ENCODE results near the gene STX8. TPM values are rescaled to one million over a fixed set of nuclear protein-coding genes. Genes with fewer than 3 reads are reported as not detected.
A peak's percentile ranks its signal among the peaks of the same experiment; 100 is the strongest.

Gene STX8
- total and polyA plus RNA-seq, 8 donors = 51.9 to 63.4 (median 56.5) TPM

DNA sequence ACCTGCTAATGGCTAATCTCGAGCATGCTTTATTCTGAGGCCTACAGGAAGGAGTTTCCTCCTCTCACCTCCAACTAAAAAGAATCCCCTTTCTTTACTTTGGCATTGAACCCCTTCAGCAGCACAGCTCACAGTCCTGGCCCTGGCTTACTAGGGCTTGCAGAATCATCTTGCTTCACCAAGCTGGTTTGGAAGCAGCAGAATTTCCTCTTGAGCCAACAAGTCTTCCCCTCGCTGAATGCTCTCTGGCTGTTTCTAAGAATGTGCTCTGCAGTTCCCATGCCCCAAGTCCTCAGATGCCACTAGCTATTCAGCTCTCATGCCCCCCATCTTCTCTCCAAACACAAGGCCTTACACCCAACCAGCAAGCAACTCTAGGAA, 283.1 kb downstream of the STX8 start:
- ATAC-seq (peak; percentile 12), DNase-seq (no peak)
- Histone ChIP-seq H3K9me3 (no peaks in the 10 kb centered on the region), H3K36me3 (no peaks in the 10 kb centered on the region), H3K4me1 (peaks cover 0 to 4% of the 10 kb centered on the region in 2 donors), H3K27ac (no peak overlapping the region), H3K27me3 (no peaks in the 10 kb centered on the region), H3K4me3 (no peak overlapping the region)
- no peak for TF ChIP-seq CTCF (IDR thresholded peaks at IDR 0.05)
- intact Hi-C loops (cut with DNase I) = no loop called here

- Histone ChIP-seq H3K4me1 (peaks cover 0 to 4% of the 10 kb centered on the region in 2 donors), H3K9me3 (no peaks in the 10 kb centered on the region), H3K4me3 (no peak overlapping the region), H3K36me3 (no peaks in the 10 kb centered on the region), H3K27me3 (no peaks in the 10 kb centered on the region), H3K27ac (no peak overlapping the region)
- DNase-seq (peak in 1 of 4 donors; percentile 40), ATAC-seq (peak; percentile 91)
- intact Hi-C loops (cut with DNase I) = no loop called here
- TF ChIP-seq CTCF (IDR thresholded peaks at IDR 0.05) = peak; percentile 61 to 62
These were observed 283.6 kb downstream of the STX8 start for GRCh38 chr17:9291912-9292560.

DNA sequence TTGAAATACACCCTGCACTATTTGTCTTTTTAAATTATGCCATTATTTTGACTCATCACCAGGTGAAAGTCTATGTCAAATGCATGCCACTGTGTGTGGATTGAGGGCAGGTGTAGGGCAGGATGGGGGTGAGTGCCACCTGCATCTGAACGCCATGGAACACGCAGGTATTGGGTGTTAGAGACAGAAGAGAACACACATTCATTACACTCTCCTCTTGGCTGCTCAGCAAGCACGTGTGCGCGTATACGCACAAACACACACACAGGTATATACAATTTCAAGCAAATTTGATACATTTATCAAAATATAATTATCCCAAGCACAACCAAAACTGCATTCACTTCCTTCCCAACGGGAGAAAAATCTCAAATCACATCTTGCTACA, 285.4 kb downstream of the STX8 start:
- H3K27ac ChIP-seq = no peak overlapping the region
- H3K27me3 ChIP-seq = no peaks in the 10 kb centered on the region
- no peak overlapping the region for H3K4me3 ChIP-seq
- H3K9me3 ChIP-seq = no peaks in the 10 kb centered on the region
- H3K4me1 ChIP-seq = peaks cover 0 to 4% of the 10 kb centered on the region in 2 donors
- ATAC-seq = no peak
- no peak for DNase-seq
- TF ChIP-seq CTCF (IDR thresholded peaks at IDR 0.05) = no peak
- H3K36me3 ChIP-seq = no peaks in the 10 kb centered on the region
- intact Hi-C loops (cut with DNase I) = no loop called here

DNA sequence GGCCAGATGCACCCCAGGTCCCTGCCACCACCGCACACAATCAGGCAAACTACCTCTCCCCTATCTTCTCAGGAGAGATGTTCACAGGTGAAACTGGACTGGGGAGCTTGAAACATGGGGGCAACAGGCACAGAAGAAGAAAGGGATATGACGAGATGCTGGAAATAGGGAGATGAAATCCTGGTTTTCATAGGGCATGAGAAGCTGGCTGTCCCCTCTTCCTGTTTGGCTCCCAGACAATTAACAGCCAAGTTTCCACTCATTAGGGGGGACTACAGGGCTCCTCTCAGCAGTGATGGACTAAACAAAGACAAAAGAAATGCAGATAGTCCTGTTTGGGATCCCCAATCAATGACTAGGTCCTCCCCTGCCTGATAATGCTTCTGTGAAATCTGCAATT, 288.3 kb downstream of the STX8 start:
- no peaks in the 10 kb centered on the region for H3K9me3 ChIP-seq
- intact Hi-C loops (cut with DNase I) = no loop called here
- ATAC-seq = no peak
- H3K27ac ChIP-seq = no peak overlapping the region
- H3K36me3 ChIP-seq = no peaks in the 10 kb centered on the region
- no peaks in the 10 kb centered on the region for H3K27me3 ChIP-seq
- peaks cover 0 to 4% of the 10 kb centered on the region in 2 donors for H3K4me1 ChIP-seq
- no peak for TF ChIP-seq CTCF (IDR thresholded peaks at IDR 0.05)
- no peak for DNase-seq
- no peak overlapping the region for H3K4me3 ChIP-seq

DNA sequence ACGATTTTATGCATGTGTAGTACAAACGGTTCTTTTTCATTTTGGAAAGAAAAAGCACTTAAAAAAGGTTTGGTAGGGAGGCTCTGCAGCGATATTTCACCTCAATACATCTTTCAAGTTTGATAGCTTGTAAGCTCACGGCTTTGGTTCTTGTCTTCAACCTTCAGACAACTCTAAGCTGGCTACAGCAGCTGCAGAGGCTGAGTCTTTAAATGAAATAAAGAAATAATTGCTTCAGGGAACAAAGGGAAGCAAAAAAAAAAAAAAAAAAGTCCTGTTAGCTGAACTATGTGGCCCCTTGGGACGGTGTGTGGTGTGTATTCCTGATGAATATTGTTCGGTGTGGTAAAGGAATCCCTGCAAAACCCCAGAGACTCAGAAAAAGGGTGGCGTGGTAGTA, 289.2 kb downstream of the STX8 start:
- Histone ChIP-seq H3K27me3 (no peaks in the 10 kb centered on the region), H3K36me3 (no peaks in the 10 kb centered on the region), H3K4me3 (no peak overlapping the region), H3K9me3 (no peaks in the 10 kb centered on the region), H3K4me1 (peaks cover 0 to 4% of the 10 kb centered on the region in 2 donors), H3K27ac (no peak overlapping the region)
- no peak for TF ChIP-seq CTCF (IDR thresholded peaks at IDR 0.05)
- intact Hi-C loops (cut with DNase I) = no loop called here
- no peak for DNase-seq
- no peak for ATAC-seq

Measured in left lung (tissue), 10 donors.